HG03280 (cell line): ENCODE results near the gene MAML3.
A peak's percentile ranks its signal among the peaks of the same experiment; 100 is the strongest.

Source experiments
- ATAC-seq: cut with Tn5 transposase; IDR thresholded peaks from one replicate; pipeline ENCODE4 v1.9.1; 2021; ENCODE audit warnings: mild to moderate bottlenecking, moderate library complexity; ENCODE audit not compliant: unreplicated experiment

MAML3 gene

DNA sequence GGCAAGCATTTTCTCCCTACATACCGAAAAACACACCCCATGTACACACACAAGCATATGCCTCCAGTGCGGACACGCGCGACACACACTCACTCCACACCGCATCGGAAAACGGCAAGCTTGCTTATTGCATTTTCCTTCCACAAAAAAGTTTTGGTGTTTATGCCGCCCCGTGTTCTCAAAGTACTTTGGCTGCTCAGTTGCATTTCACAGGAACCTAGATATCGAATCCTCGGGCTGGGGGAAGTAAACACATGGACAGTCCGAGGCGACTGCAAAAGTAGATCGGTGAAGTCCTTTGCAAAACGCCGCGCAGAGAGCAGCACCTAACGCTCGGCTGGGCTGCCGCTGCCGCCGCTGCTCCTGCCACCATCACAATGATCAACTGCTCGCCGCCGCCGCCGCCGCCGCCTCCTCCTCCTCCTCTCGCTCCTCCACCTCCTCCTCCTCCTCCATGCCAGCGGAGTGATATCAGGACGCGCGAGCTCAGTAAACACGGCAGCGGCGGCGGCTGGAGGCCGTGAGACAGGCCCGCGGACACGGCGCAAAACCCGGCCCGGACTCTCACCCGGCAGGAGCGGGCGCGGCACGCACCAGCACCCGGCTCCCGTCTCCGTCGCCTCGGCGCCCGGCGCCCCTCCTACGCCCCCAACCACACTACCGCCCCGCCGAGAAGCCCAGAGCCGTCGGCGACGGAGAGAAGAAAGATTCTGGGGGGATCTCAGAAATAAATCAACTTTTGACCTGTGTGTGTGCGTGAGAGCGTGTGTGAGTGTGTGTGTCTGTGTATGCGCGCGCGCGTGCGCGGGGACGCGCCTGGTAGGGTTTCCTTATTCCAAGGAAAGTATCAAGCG is at the start of gene MAML3:
TSS of gene MAML3 (minus strand) at position 467 of the 854 bp plus-strand sequence. CDS start 857 bp downstream, outside the sequence.
- peak; percentile 68 for ATAC-seq

- no peak for ATAC-seq
Observed at GRCh38 chr4:140198942-140199341, 45.0 kb upstream of the MAML3 start.

GRCh38 chr4:140195806-140196205 is 41.8 kb upstream of the MAML3 start:
- ATAC-seq: no peak

- ATAC-seq: no peak
Observed at GRCh38 chr4:140189805-140190204, 35.8 kb upstream of the MAML3 start.

DNA sequence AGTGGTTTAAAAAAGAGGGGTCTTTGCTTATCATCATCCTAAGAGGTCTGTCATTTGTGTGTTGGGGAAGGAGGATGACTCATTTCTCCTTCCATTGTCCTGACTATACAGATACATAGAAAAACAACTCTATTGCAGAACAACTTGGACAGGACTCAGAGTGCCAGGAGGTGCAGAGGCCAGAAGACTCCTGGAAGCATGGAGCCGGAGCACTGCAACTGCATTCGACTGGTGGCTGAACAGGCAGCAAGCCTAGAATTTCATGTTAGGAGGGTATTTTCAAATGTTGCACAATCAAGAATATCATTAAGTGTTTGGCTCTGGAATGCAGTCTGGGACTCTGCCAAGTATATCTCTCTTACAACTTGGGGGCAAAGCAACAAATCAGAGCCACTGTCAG is 35.0 kb upstream of the MAML3 start:
- ATAC-seq: no peak

DNA sequence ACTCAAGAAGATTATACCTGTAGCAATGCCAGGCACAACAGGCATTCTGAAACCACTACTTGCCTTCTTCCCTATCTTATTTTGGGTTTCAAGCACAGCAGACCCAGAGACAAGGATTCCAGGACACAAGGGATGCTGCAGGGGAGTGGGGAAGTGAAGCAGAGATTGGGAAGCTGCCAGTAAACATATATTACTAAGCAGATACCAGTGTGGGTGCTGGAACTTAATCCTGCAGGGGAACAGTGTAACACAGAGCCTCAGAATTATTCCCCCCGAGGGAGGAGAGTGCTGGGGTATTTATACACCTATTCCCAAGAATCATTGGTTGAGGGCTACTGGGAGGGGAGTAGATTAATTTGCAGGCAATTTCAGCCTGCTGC is 33.3 kb upstream of the MAML3 start:
- ATAC-seq: no peak

- ATAC-seq: no peak
Observed at GRCh38 chr4:140186651-140187315, 32.8 kb upstream of the MAML3 start.

DNA sequence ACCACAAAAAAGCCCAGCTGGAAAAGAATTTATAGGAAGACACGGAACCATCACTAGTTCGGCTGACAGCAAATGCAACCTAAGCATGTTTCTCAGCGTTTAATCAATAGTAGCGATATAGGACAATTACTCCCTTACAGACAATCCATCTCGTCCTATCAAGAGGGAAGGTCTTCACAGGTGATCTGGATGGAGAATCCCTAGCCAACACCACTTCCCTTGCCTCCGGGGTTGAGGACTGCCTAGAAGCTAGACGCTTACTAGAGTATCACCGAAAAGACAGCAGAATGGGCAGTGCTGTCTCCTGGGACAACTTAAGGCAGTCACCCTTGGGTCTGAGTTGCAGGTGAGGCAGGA is 32.1 kb upstream of the MAML3 start:
- no peak for ATAC-seq

- ATAC-seq: no peak
Observed at GRCh38 chr4:140185412-140186081, 31.6 kb upstream of the MAML3 start.

GRCh38 chr4:140183270-140183669 is 29.3 kb upstream of the MAML3 start:
- no peak for ATAC-seq

DNA sequence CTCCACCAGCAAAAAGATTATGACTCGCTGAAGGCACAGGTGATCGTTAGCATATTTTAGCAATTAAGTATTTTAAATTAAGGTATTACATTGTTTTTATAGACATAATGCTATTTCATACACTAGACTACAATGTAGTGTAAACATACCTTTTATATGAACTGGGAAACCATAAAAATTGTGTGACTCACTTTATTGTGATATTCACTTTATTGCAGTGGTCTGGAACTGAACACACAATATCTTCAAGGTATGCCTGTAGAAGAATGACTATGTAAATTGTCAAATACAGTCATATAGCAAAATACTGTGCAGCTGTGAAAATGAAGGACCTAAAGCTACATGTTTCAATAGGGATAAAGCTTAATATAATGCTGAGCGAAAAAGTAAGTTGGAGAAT is 26.6 kb upstream of the MAML3 start:
- no peak for ATAC-seq

DNA sequence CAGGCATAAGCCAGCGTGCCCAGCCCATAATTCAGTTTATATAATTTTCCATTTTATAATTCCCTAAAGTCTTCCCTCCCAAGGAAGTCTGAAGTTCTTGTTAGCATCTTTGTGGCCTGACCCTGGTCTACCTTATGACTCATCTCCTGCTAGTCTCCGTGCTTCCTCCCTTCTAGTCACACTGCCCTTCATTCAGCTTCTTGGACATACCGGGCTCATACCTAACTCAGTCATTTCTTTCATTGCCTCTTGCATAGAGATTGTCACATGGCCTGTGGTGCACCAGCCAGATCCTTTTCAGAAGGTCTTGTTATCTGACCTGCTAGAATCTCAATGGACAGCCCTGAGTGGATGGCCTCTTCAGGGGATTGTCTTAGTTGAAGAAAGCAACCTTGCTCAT is 22.8 kb upstream of the MAML3 start:
- ATAC-seq: no peak

GRCh38 chr4:140174543-140174942 is 20.6 kb upstream of the MAML3 start:
- no peak for ATAC-seq

DNA sequence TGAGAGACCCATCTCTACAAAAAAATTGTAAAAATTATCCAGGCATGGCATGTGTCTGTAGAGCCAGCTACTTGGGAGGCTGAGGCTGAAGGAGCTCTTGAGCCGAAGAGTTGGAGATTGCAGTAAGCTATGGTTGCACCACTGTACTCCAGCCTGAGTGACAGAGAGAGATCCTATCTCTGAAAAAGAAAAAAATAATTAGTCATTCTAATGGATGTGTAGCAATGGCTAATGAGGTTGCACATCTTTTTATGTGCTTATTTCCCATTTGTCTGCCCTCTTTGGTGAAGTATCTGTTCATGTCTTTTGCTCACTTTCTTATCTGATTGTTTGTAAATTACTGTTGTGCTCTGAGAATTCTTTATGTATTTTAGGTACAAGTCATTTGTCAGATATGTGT is 19.0 kb upstream of the MAML3 start:
- ATAC-seq: no peak

- ATAC-seq: no peak
Observed at GRCh38 chr4:140170299-140170698, 16.3 kb upstream of the MAML3 start.

GRCh38 chr4:140168936-140169335 is 15.0 kb upstream of the MAML3 start:
- ATAC-seq: no peak

GRCh38 chr4:140168474-140168873 is 14.5 kb upstream of the MAML3 start:
- ATAC-seq: no peak

- ATAC-seq: no peak
Observed at GRCh38 chr4:140163029-140163810, 9.2 kb upstream of the MAML3 start.

DNA sequence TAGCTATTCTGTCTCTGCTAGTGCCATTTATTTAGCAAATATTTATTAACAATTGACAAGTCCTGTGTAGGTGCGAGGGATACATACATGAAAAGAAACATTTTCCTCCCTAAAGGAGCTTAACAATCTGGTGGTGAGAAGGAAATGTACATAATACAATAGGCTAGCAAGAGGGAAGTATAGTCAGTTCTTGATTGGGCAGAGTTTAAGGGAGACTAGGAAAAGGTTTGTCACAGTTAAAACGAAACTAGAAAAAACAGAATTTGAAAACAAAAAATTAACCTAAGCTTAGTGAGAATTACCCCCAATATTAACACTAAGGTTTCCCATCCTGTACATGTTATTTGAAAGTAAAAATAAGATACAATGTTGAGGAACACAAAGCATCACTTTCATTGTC is 8.6 kb upstream of the MAML3 start:
- no peak for ATAC-seq

- no peak for ATAC-seq
Observed at GRCh38 chr4:140158365-140159030, 4.5 kb upstream of the MAML3 start.

GRCh38 chr4:140157341-140157740 is 3.4 kb upstream of the MAML3 start:
- ATAC-seq: no peak
